ENCODE data around the gene LTBP1. TPM values are rescaled to one million over a fixed set of nuclear protein-coding genes. Genes with fewer than 3 reads are reported as not detected.
A peak's percentile ranks its signal among the peaks of the same experiment; 100 is the strongest.

Gene LTBP1
- total and polyA plus RNA-seq, 2 experiments from 2014 or later: 157 to 211 TPM

DNA sequence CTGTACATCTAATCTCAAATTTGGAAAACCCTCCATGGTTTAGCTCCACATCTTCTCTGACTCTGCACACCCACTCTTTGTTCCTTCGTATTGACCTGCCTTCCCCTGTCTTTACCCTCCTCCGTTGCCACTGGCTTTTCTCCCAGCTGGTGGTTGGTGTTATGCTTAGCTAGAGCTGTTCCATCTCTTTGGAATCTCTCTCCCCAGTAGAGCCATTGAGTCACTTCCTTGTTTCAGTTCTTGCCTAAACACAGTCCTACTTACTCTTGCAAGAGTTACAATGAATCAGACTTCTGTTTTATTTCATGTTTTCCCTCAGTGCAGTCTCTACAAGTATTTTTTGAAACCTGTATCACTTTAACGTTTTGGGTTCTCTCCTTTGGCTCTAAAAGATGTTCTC, 263.9 kb downstream of the LTBP1 start:
- peak overlapping the region; percentile 85 for H3K27ac ChIP-seq
- peak; percentile 96 for DNase-seq
- H3K9me2 ChIP-seq (ENCODE audit: insufficient read depth): no peaks in the 10 kb centered on the region
- peaks cover 74% of the 10 kb centered on the region for H3F3A ChIP-seq (ENCODE audit: insufficient read depth)
- 0 out of 2 replicates have a peak, but pooled peaks cover 3% of the 10 kb centered on the region for H3K36me3 ChIP-seq (ENCODE audit: low read depth)
- peak overlapping the region; percentile 47 for H3K4me2 ChIP-seq (ENCODE audit: unreplicated experiment)
- H2AFZ ChIP-seq: no peak overlapping the region
- peaks cover 68% of the 10 kb centered on the region for H3K4me1 ChIP-seq (ENCODE audit: insufficient read depth)
- H4K20me1 ChIP-seq (ENCODE audit: insufficient read depth): no peaks in the 10 kb centered on the region
- H3K9me3 ChIP-seq (ENCODE audit: low read depth): no peaks in the 10 kb centered on the region
- H3K27me3 ChIP-seq (replicated peaks; ENCODE audit: insufficient read depth): no peaks in the 10 kb centered on the region
- WGBS, 2 experiments (ENCODE audit: low coverage in 1 of 2, low lambda C conversion rate in 2 of 2, missing lambda C conversion rate in 2 of 2): 0 to 2% methylated on average over 3 of the region's 3 CpGs
- H3K79me2 ChIP-seq (ENCODE audit: insufficient read depth): peaks cover 26% of the 10 kb centered on the region
- in situ Hi-C loops (cut with MboI): no loop called here
- TF ChIP-seq EZH2phosphoT487 (IDR thresholded peaks at IDR 0.05; ENCODE audit: insufficient read depth, low read depth): no peak
- TF ChIP-seq EZH2 (IDR thresholded peaks at IDR 0.05; ENCODE audit: insufficient read depth, poor library complexity, severe bottlenecking): no peak
- H3K4me3 ChIP-seq: peak overlapping the region; percentile 25
- peak overlapping the region; percentile 54 for H3K9ac ChIP-seq

DNA sequence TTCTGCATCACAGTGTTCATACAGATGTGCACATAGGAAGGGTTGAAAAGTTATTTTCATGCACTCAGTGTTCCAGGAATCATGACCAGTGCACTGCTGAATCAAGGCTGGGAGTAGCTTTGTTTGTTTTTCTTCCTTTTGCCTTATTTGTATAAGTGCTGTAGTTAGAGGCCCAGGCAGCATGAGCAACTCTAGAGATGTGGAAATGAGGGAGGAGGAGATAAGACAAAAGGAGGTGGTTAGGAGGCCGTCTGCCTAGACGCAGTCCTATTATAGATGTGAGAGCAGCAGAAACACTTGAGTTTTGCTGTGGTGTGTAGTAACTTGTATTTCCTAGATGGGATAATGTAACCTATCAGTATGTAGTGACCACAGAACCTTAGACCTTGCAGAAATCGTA, 265.4 kb downstream of the LTBP1 start:
- TF ChIP-seq EZH2 (IDR thresholded peaks at IDR 0.05; ENCODE audit: insufficient read depth, poor library complexity, severe bottlenecking) (no peak), EZH2phosphoT487 (IDR thresholded peaks at IDR 0.05; ENCODE audit: insufficient read depth, low read depth) (no peak)
- no peaks in the 10 kb centered on the region for H3K9me3 ChIP-seq (ENCODE audit: low read depth)
- H3K4me1 ChIP-seq (ENCODE audit: insufficient read depth): peaks cover 78% of the 10 kb centered on the region
- peak overlapping the region; percentile 85 for H3K27ac ChIP-seq
- H3K4me2 ChIP-seq (ENCODE audit: unreplicated experiment): peak overlapping the region; percentile 47
- H2AFZ ChIP-seq: no peak overlapping the region
- no peaks in the 10 kb centered on the region for H3K27me3 ChIP-seq (replicated peaks; ENCODE audit: insufficient read depth)
- peaks cover 84% of the 10 kb centered on the region for H3F3A ChIP-seq (ENCODE audit: insufficient read depth)
- H3K36me3 ChIP-seq (ENCODE audit: low read depth): 0 out of 2 replicates have a peak, but pooled peaks cover 3% of the 10 kb centered on the region
- H3K79me2 ChIP-seq (ENCODE audit: insufficient read depth): peaks cover 21% of the 10 kb centered on the region
- H3K9ac ChIP-seq: peak overlapping the region; percentile 54
- no peaks in the 10 kb centered on the region for H4K20me1 ChIP-seq (ENCODE audit: insufficient read depth)
- WGBS, 2 experiments (ENCODE audit: low coverage in 1 of 2, low lambda C conversion rate in 2 of 2, missing lambda C conversion rate in 2 of 2): 38 to 44% methylated on average over 3 of the region's 3 CpGs
- H3K4me3 ChIP-seq: no peak overlapping the region
- DNase-seq: peak; percentile 93
- in situ Hi-C loops (cut with MboI): no loop called here
- no peaks in the 10 kb centered on the region for H3K9me2 ChIP-seq (ENCODE audit: insufficient read depth)

DNA sequence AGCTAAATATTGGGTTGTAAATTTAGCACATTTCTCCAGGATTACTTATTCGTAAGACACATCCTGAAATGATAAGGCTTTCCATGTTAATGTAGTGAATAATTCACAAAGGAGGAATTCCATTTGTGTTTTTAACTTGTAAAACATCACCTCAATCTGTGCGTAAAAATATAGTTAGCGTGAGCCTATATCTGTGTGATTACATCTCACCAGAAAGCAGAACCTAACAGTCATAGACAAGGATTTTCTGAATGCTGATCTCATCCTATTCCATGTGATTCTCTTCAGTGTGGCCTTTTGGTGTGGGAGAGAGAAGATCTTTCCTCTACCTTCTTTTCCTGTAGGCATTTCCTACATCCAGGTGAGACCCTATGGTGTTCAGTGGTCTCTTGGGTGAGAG, 266.5 kb downstream of the LTBP1 start:
- peaks cover 11% of the 10 kb centered on the region; the same call in 1 of the 2 replicates for H3K36me3 ChIP-seq (ENCODE audit: low read depth)
- peaks cover 13% of the 10 kb centered on the region for H3K79me2 ChIP-seq (ENCODE audit: insufficient read depth)
- H3K9ac ChIP-seq: no peak overlapping the region
- no peaks in the 10 kb centered on the region for H3K9me3 ChIP-seq (ENCODE audit: low read depth)
- peaks cover 84% of the 10 kb centered on the region for H3F3A ChIP-seq (ENCODE audit: insufficient read depth)
- H3K27me3 ChIP-seq (replicated peaks; ENCODE audit: insufficient read depth): no peaks in the 10 kb centered on the region
- no peaks in the 10 kb centered on the region for H4K20me1 ChIP-seq (ENCODE audit: insufficient read depth)
- H3K4me2 ChIP-seq (ENCODE audit: unreplicated experiment): no peak overlapping the region
- DNase-seq: no peak
- no peak overlapping the region for H3K4me3 ChIP-seq
- peaks cover 76% of the 10 kb centered on the region for H3K4me1 ChIP-seq (ENCODE audit: insufficient read depth)
- no peak for TF ChIP-seq EZH2 (IDR thresholded peaks at IDR 0.05; ENCODE audit: insufficient read depth, poor library complexity, severe bottlenecking)
- TF ChIP-seq EZH2phosphoT487 (IDR thresholded peaks at IDR 0.05; ENCODE audit: insufficient read depth, low read depth): no peak
- peak overlapping the region; percentile 85; the same call in 1 of the 2 replicates for H3K27ac ChIP-seq
- in situ Hi-C loops (cut with MboI): no loop called here
- no peak overlapping the region for H2AFZ ChIP-seq
- H3K9me2 ChIP-seq (ENCODE audit: insufficient read depth): no peaks in the 10 kb centered on the region
- WGBS, 2 experiments (ENCODE audit: low coverage in 1 of 2, low lambda C conversion rate in 2 of 2, missing lambda C conversion rate in 2 of 2): 96 to 97% methylated on average over 3 of the region's 3 CpGs

DNA sequence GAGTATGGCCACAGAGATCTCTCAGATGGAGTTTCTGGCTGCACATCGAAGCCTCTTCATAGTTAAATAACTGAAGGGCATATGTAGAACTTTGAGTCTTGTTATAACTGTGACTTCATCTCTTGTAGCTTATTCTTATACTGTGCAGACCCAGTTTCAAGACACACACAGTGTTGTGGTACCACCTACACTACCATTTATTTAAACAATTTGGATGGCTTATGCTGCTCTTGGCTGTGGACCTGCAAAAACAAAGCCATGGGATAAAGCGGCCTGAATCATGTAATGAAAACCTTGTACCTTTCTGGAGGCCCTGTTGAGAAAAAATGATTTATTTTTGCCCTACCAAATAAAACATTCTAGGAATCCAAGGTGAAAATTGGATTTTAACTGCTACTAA, 266.9 kb downstream of the LTBP1 start:
- Histone ChIP-seq H4K20me1 (ENCODE audit: insufficient read depth) (no peaks in the 10 kb centered on the region), H3K27me3 (replicated peaks; ENCODE audit: insufficient read depth) (no peaks in the 10 kb centered on the region), H3K9me2 (ENCODE audit: insufficient read depth) (no peaks in the 10 kb centered on the region), H3F3A (ENCODE audit: insufficient read depth) (peaks cover 85% of the 10 kb centered on the region), H3K4me3 (no peak overlapping the region), H3K4me2 (ENCODE audit: unreplicated experiment) (no peak overlapping the region), H3K4me1 (ENCODE audit: insufficient read depth) (peaks cover 76% of the 10 kb centered on the region), H3K36me3 (ENCODE audit: low read depth) (peaks cover 11% of the 10 kb centered on the region; the same call in 1 of the 2 replicates), H3K9me3 (ENCODE audit: low read depth) (no peaks in the 10 kb centered on the region), H3K79me2 (ENCODE audit: insufficient read depth) (peaks cover 10% of the 10 kb centered on the region), H3K27ac (peak overlapping the region; percentile 85; the same call in 1 of the 2 replicates), H2AFZ (no peak overlapping the region), H3K9ac (no peak overlapping the region)
- in situ Hi-C loops (cut with MboI): no loop called here
- WGBS, 2 experiments (ENCODE audit: low coverage in 1 of 2, low lambda C conversion rate in 2 of 2, missing lambda C conversion rate in 2 of 2): 96 to 99% methylated on average over 2 of the region's 2 CpGs
- no peak for DNase-seq
- TF ChIP-seq EZH2phosphoT487 (IDR thresholded peaks at IDR 0.05; ENCODE audit: insufficient read depth, low read depth) (no peak), EZH2 (IDR thresholded peaks at IDR 0.05; ENCODE audit: insufficient read depth, poor library complexity, severe bottlenecking) (no peak)
